SK-N-SH treated with all-trans-retinoic acid at 6 μM for 48 hours (cell line): Measurements from ENCODE around the gene POU2F3.

Experiments
- BACH2 ChIP-seq: fragments of 250-450 bp; sonication (Bioruptor Pico); IDR thresholded peaks from 2 replicates; pipeline ENCODE4 v1.9.0; 2021; ENCODE audit warnings: mild to moderate bottlenecking, borderline replicate concordance
- ESRRG ChIP-seq: fragments of 250-450 bp; sonication (Bioruptor Pico); IDR thresholded peaks from 2 replicates; pipeline ENCODE4 v1.6.1; 2021; ENCODE audit warnings: mild to moderate bottlenecking
- RARB ChIP-seq: fragments of 250-450 bp; sonication (Bioruptor Pico); IDR thresholded peaks from 2 replicates; pipeline ENCODE4 v1.8.0; 2021; ENCODE audit warnings: mild to moderate bottlenecking, moderate library complexity
- TCF4 ChIP-seq: fragments of 250-450 bp; sonication (Bioruptor Pico); IDR thresholded peaks from 2 replicates; pipeline ENCODE4 v1.8.0; 2021; ENCODE audit warnings: mild to moderate bottlenecking, moderate library complexity, borderline replicate concordance
- TOX ChIP-seq: fragments of 250-450 bp; sonication (Bioruptor Pico); IDR thresholded peaks from 2 replicates; pipeline ENCODE4 v1.8.0; 2021; ENCODE audit warnings: mild to moderate bottlenecking, moderate library complexity, borderline replicate concordance
- TSHZ2 ChIP-seq: fragments of 250-450 bp; sonication (Bioruptor Pico); IDR thresholded peaks from 2 replicates; pipeline ENCODE4 v1.5.0; 2020; ENCODE audit warnings: mild to moderate bottlenecking, moderate library complexity
- ZC3H10 ChIP-seq: fragments of 250-450 bp; sonication (Bioruptor Pico); IDR thresholded peaks from 2 replicates; pipeline ENCODE4 v1.5.1; 2021; ENCODE audit warnings: mild to moderate bottlenecking, moderate library complexity
- ZNF70 ChIP-seq: fragments of 450-650 bp; formaldehyde crosslinking; IDR thresholded peaks from 2 replicates; pipeline ENCODE4 v1.5.0; 2020; ENCODE audit warnings: mild to moderate bottlenecking, moderate library complexity
- ZNF8 ChIP-seq: fragments of 450-650 bp; formaldehyde crosslinking; IDR thresholded peaks from 2 replicates; pipeline ENCODE4 v1.5.0; 2020; ENCODE audit warnings: mild to moderate bottlenecking, moderate library complexity

DNA sequence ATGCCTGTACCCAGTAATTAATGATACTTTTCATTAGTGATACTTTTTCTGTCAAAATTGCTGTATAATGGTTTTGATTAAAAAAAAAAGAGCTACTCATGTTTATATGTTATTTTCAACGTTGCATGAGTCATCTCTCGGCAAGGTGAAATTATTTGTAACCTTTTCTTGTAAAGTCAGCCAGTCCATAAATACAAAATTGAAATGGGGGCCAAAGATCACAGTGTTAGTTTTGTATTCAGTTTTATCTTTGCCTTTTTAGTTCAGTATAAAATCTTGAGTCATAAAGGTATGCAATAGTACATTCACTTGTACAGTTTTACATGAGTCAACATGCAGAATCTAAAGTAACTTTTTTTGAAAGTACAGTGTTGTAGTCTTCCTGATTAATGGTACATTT is 100.6 kb downstream of the POU2F3 start:
- TF ChIP-seq ZNF8 (CRISPR knock-in tag) = no peak
- no peak for TF ChIP-seq TSHZ2 (CRISPR knock-in tag)
- no peak for TF ChIP-seq TCF4 (CRISPR knock-in tag)
- TF ChIP-seq TOX (CRISPR knock-in tag) = no peak
- TF ChIP-seq RARB = no peak
- TF ChIP-seq BACH2 (CRISPR knock-in tag) = no peak
- no peak for TF ChIP-seq ESRRG (CRISPR knock-in tag)
- no peak for TF ChIP-seq ZNF70 (CRISPR knock-in tag)
- TF ChIP-seq ZC3H10 (CRISPR knock-in tag) = no peak
